ENCODE data around the gene CDC25B.

DNA sequence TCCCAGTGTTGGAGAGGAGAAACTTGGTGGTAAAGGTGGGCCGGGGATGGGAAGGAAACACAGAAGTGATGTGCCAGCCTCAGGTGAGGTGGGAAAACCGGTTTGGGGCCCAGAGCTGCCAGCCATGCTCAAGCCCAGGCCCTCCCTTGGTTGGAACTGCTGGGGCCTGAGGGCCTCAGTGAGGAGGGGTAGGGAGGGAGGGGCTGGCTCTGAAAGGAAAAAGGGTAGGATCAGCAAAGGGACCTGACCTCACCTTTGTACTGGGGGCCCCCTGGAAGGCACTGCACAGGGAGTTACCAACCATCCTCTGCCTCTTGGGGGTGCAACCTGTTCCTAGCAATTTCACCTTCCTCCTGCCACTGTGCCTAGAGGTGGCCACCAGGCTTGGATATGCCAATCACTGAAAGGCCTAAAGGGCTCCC is 13.0 kb upstream of the CDC25B start:
- TF ChIP-seq POLR2A (IDR thresholded peaks at IDR 0.05) (no peak), POLR2AphosphoS5 (IDR thresholded peaks at IDR 0.05) (no peak)
- TF ChIP-seq, protein P1, sequence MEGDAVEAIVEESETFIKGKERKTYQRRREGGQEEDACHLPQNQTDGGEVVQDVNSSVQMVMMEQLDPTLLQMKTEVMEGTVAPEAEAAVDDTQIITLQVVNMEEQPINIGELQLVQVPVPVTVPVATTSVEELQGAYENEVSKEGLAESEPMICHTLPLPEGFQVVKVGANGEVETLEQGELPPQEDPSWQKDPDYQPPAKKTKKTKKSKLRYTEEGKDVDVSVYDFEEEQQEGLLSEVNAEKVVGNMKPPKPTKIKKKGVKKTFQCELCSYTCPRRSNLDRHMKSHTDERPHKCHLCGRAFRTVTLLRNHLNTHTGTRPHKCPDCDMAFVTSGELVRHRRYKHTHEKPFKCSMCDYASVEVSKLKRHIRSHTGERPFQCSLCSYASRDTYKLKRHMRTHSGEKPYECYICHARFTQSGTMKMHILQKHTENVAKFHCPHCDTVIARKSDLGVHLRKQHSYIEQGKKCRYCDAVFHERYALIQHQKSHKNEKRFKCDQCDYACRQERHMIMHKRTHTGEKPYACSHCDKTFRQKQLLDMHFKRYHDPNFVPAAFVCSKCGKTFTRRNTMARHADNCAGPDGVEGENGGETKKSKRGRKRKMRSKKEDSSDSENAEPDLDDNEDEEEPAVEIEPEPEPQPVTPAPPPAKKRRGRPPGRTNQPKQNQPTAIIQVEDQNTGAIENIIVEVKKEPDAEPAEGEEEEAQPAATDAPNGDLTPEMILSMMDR (IDR thresholded peaks at IDR 0.05) = no peak

Measured in prostate gland (tissue), 2 donors.